ENCODE results near the gene SLC39A13.

GRCh38 chr11:47374720-47375019 lies 33.7 kb upstream of the SLC39A13 start:
- no peak for TF ChIP-seq CTCF (conservative IDR thresholded peaks at IDR 0.05 in 1 of 2, IDR thresholded peaks at IDR 0.05 in 1 of 2; ENCODE audit: low read depth in 1 of 2, low read length in 2 of 2)
- TF ChIP-seq EZH2 (IDR thresholded peaks at IDR 0.05; ENCODE audit: low read length, missing control alignments): no peak

Data from fibroblast of lung (primary cell).